ENCODE results near the gene CENPM.

DNA sequence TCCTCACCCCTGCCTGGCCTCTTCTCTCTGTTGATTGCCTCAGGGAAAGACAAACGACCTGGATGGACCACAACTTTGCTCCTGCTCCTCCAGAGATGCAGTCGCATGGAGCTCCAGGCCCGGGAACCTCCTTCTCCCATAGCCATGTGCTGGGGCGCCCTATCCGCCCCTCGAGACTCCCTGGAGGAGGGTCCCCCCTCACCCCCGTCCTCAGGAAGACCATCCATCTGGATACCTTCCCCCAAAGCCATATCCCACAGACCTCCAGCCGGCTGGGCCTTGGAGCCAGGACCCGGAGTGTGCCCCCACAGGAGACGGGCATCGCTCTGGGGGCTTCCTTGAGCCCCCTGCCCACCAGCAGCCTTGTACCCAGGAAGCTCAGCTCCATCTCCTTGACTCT, 24.5 kb upstream of the CENPM start:
- TF ChIP-seq, protein P1, sequence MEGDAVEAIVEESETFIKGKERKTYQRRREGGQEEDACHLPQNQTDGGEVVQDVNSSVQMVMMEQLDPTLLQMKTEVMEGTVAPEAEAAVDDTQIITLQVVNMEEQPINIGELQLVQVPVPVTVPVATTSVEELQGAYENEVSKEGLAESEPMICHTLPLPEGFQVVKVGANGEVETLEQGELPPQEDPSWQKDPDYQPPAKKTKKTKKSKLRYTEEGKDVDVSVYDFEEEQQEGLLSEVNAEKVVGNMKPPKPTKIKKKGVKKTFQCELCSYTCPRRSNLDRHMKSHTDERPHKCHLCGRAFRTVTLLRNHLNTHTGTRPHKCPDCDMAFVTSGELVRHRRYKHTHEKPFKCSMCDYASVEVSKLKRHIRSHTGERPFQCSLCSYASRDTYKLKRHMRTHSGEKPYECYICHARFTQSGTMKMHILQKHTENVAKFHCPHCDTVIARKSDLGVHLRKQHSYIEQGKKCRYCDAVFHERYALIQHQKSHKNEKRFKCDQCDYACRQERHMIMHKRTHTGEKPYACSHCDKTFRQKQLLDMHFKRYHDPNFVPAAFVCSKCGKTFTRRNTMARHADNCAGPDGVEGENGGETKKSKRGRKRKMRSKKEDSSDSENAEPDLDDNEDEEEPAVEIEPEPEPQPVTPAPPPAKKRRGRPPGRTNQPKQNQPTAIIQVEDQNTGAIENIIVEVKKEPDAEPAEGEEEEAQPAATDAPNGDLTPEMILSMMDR (conservative IDR thresholded peaks at IDR 0.05; ENCODE audit: low read depth in 2 of 2): no peak
- TF ChIP-seq ZNF331 (CRISPR knock-in tag; IDR thresholded peaks at IDR 0.05; ENCODE audit: low read depth) (no peak), CREB1 (CRISPR knock-in tag; IDR thresholded peaks at IDR 0.05; ENCODE audit: low read depth) (no peak), REST (IDR thresholded peaks at IDR 0.05; ENCODE audit: unreplicated experiment) (no peak), JUNB (IDR thresholded peaks at IDR 0.05; ENCODE audit: unreplicated experiment) (no peak)

All from GM23338 (cell line).